Keratinocyte (primary cell): ENCODE results near the gene ICAM4. TPM values are rescaled to one million over a fixed set of nuclear protein-coding genes. Genes with fewer than 3 reads are reported as not detected.

Experiments
- DNase-seq: peaks from one replicate; pipeline ENCODE4 v3.0.0-alpha.2; 2011; ENCODE audit warnings: low read depth, missing footprints, low spot score
- FAIRE-seq: peaks from 2 replicates; lab custom pipeline; 2011; peaks lifted over from hg19 to GRCh38; lab: Jason Lieb, UNC
- H2AFZ ChIP-seq: 2 replicates; pipeline ENCODE4 v1.6.0; 2012; ENCODE audit warnings: low read length, control low read depth, inconsistent platforms; ENCODE audit not compliant: control insufficient read depth
- H3K27ac ChIP-seq: 2 replicates; pipeline ENCODE4 v1.5.1; 2011; ENCODE audit warnings: low read length; ENCODE audit not compliant: control insufficient read depth, insufficient read depth
- H3K27me3 ChIP-seq: 3 replicates; pipeline ENCODE4 v1.6.0; 2011; ENCODE audit warnings: low read length; ENCODE audit not compliant: control insufficient read depth, insufficient read depth; ENCODE audit errors: extremely low read depth
- H3K36me3 ChIP-seq, 2 experiments: 2 replicates in 1 of 2; 3 replicates in 1 of 2; pipeline ENCODE4 v1.5.1; 2011; ENCODE audit warnings: low read length in 2 of 2, mild to moderate bottlenecking in 1 of 2; ENCODE audit not compliant: control insufficient read depth in 2 of 2, insufficient read depth in 2 of 2; ENCODE audit errors: extremely low read depth in 1 of 2
- H3K4me1 ChIP-seq: 3 replicates; pipeline ENCODE4 v1.5.1; 2011; ENCODE audit warnings: low read length; ENCODE audit not compliant: control insufficient read depth, insufficient read depth; ENCODE audit errors: extremely low read depth
- H3K4me2 ChIP-seq: 3 replicates; pipeline ENCODE4 v1.6.0; 2011; ENCODE audit warnings: low read depth, low read length; ENCODE audit not compliant: control insufficient read depth, insufficient read depth; ENCODE audit errors: extremely low read depth
- H3K4me3 ChIP-seq, 3 experiments: fragments of 200-600 bp in 1 of 3; sonication (generic) in 1 of 3; 2 replicates in 2 of 3; 3 replicates in 1 of 3; pipeline ENCODE4 v1.5.1; 2011 to 2016; ENCODE audit warnings: low read length in 3 of 3, mild to moderate bottlenecking in 3 of 3, control low read depth in 2 of 3, inconsistent platforms in 1 of 3, low read depth in 1 of 3, mixed read lengths in 1 of 3, mixed run types in 1 of 3, moderate library complexity in 1 of 3; ENCODE audit not compliant: control insufficient read depth in 2 of 3, insufficient read depth in 2 of 3; ENCODE audit errors: extremely low read depth in 1 of 3
- H3K79me2 ChIP-seq: 2 replicates; pipeline ENCODE4 v1.6.0; 2012; ENCODE audit warnings: low read length; ENCODE audit not compliant: control insufficient read depth, insufficient read depth
- H3K9ac ChIP-seq: 3 replicates; pipeline ENCODE4 v1.6.0; 2011; ENCODE audit warnings: low read length; ENCODE audit not compliant: control insufficient read depth, insufficient read depth; ENCODE audit errors: extremely low read depth
- H3K9me1 ChIP-seq: 3 replicates; pipeline ENCODE4 v1.6.0; 2011; ENCODE audit warnings: low read length; ENCODE audit not compliant: control insufficient read depth, insufficient read depth; ENCODE audit errors: extremely low read depth
- H3K9me3 ChIP-seq: 2 replicates; pipeline ENCODE4 v1.5.1; 2012; ENCODE audit warnings: low read depth, low read length; ENCODE audit not compliant: control insufficient read depth
- H4K20me1 ChIP-seq: 3 replicates; pipeline ENCODE4 v1.6.0; 2011; ENCODE audit warnings: low read length; ENCODE audit not compliant: control insufficient read depth, insufficient read depth; ENCODE audit errors: extremely low read depth
- EZH2 ChIP-seq: IDR thresholded peaks from one replicate; pipeline ENCODE4 v1.6.1; 2012; ENCODE audit warnings: inconsistent platforms, mild to moderate bottlenecking, low read length, moderate library complexity
- dilution Hi-C: fragments of 300-500 bp; cut with MboI; formaldehyde crosslinking; loops from one replicate; pipeline ENCODE4 v1.7.0; 2020; ENCODE audit warnings: low sequenced_read_pairs; ENCODE audit not compliant: extremely low pct_ligation_motif_present
- polyA plus RNA-seq, 5 experiments: library from polyadenylated mRNA; depleted of rRNA in 3 of 5; stranded (reverse) in 3 of 5; stranded (forward) in 1 of 5; unstranded in 1 of 5; fragments of >200 nt; gene quantifications; 1 replicate in 1 of 5; 2 replicates in 3 of 5; 3 replicates in 1 of 5; pipeline versions ENCODE4 v1.2.1 to v1.2.3, GENCODE V29; 2011 to 2012; ENCODE audit warnings: missing spikeins in 2 of 5, low read depth in 1 of 5, low replicate concordance in 1 of 5
- TF ChIP-seq, protein P1 (sequence below), 3 experiments: IDR thresholded peaks in 1 of 3; conservative IDR thresholded peaks in 1 of 3; optimal IDR thresholded peaks in 1 of 3; 2 replicates in 2 of 3; 3 replicates in 1 of 3; pipeline versions ENCODE3 to v1.5.1; 2011; ENCODE audit warnings: low read length in 3 of 3, mild to moderate bottlenecking in 3 of 3, moderate library complexity in 2 of 3, control low read depth in 1 of 3, inconsistent platforms in 1 of 3; ENCODE audit not compliant: insufficient read depth in 2 of 3; ENCODE audit errors: extremely low read depth in 1 of 3

The ICAM4 gene
- polyA plus RNA-seq, 1 donor (not counting 4 experiments of a cell fraction or from before 2014, with no cell fraction given), result 0.25 TPM

DNA sequence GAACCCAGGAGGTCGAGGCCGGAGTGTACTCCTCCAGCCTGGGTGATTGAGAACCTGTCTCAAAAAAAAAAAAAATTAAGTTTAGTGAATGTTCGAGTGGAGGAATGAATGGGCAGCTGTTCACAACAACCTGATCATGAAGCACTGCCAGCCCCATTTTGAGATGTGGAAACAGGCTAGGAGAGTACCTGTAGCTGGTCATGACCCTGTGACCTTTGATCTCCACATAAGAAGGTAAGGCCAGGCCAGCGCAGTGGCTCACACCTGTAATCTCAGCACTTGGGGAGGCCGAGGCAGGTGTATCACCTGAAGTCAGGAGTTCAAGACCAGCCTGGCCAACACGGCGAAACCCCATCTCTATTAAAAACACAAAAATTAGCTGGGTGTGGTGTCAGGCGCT lies 39.0 kb downstream of the ICAM4 start:
- no peak for TF ChIP-seq EZH2
- TF ChIP-seq, protein P1, sequence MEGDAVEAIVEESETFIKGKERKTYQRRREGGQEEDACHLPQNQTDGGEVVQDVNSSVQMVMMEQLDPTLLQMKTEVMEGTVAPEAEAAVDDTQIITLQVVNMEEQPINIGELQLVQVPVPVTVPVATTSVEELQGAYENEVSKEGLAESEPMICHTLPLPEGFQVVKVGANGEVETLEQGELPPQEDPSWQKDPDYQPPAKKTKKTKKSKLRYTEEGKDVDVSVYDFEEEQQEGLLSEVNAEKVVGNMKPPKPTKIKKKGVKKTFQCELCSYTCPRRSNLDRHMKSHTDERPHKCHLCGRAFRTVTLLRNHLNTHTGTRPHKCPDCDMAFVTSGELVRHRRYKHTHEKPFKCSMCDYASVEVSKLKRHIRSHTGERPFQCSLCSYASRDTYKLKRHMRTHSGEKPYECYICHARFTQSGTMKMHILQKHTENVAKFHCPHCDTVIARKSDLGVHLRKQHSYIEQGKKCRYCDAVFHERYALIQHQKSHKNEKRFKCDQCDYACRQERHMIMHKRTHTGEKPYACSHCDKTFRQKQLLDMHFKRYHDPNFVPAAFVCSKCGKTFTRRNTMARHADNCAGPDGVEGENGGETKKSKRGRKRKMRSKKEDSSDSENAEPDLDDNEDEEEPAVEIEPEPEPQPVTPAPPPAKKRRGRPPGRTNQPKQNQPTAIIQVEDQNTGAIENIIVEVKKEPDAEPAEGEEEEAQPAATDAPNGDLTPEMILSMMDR (optimal IDR thresholded peaks at IDR 0.05 in 1 of 3, IDR thresholded peaks at IDR 0.05 in 1 of 3, conservative IDR thresholded peaks at IDR 0.05 in 1 of 3; ENCODE audit: extremely low read depth in 1 of 3, insufficient read depth in 2 of 3, low read length in 3 of 3), result no peak
- no peak for DNase-seq
- no peaks in the 10 kb centered on the region for H3K9me1 ChIP-seq
- dilution Hi-C loops, result no loop called here
- no peaks in the 10 kb centered on the region for H3K27me3 ChIP-seq
- H4K20me1 ChIP-seq, result no peaks in the 10 kb centered on the region
- no peak overlapping the region for H3K4me3 ChIP-seq
- H3K27ac ChIP-seq, result no peak overlapping the region
- H2AFZ ChIP-seq, result no peak overlapping the region
- H3K9me3 ChIP-seq, result no peaks in the 10 kb centered on the region
- FAIRE-seq, result no peak
- H3K79me2 ChIP-seq, result peaks cover 16% of the 10 kb centered on the region
- H3K4me2 ChIP-seq, result no peak overlapping the region
- peaks cover 23 to 43% of the 10 kb centered on the region in 2 experiments for H3K36me3 ChIP-seq
- no peaks in the 10 kb centered on the region for H3K4me1 ChIP-seq
- no peak overlapping the region for H3K9ac ChIP-seq

DNA sequence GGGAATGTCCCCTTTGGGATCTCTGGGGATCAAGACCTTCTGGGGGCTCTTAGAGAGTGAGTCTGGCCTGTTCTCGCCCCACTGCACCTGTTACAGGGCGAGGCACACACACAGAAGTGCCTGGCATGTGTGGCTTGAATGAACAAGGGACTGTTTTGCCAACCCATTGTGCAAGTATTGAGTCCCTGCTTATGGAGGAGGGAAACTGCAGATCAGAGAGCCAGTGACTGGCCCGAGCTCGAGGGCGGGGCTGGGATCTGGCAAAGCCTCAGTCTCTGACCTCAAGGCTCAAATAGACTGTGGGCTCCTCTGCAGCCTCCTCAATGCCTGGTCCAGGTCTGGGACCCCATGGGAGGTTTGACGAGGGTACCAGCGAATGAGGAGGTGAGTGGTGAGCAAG lies 41.0 kb downstream of the ICAM4 start:
- Histone ChIP-seq H3K4me3 (no peak overlapping the region), H3K27me3 (no peaks in the 10 kb centered on the region), H4K20me1 (no peaks in the 10 kb centered on the region), H3K79me2 (peaks cover 33% of the 10 kb centered on the region), H3K9me3 (no peaks in the 10 kb centered on the region), H3K4me1 (peaks cover 8% of the 10 kb centered on the region), H2AFZ (no peak overlapping the region), H3K9ac (no peak overlapping the region), H3K4me2 (no peak overlapping the region), H3K9me1 (no peaks in the 10 kb centered on the region), H3K36me3 (peaks cover 23 to 36% of the 10 kb centered on the region in 2 experiments), H3K27ac (no peak overlapping the region)
- TF ChIP-seq EZH2, result no peak
- TF ChIP-seq, protein P1 (optimal IDR thresholded peaks at IDR 0.05 in 1 of 3, IDR thresholded peaks at IDR 0.05 in 1 of 3, conservative IDR thresholded peaks at IDR 0.05 in 1 of 3; ENCODE audit: extremely low read depth in 1 of 3, insufficient read depth in 2 of 3, low read length in 3 of 3), result no peak
- no peak for DNase-seq
- FAIRE-seq, result no peak
- dilution Hi-C loops, result no loop called here
